WERI-Rb-1 (cell line): ENCODE results near the gene ATP2A1.
"Not testable (repeated sequence)": the region's sequence is repeated elsewhere in the genome, so short reads cannot be mapped to it uniquely, and the experiment has no call there.

Experiments
- DNase-seq: peaks from one replicate; pipeline ENCODE4 v3.0.0-alpha.2; 2020
- H3K27ac ChIP-seq: fragments of 250-450 bp; sonication (Bioruptor Pico); 2 replicates; pipeline ENCODE4 v1.5.1; 2020; ENCODE audit warnings: mild to moderate bottlenecking, moderate library complexity
- H3K27me3 ChIP-seq: fragments of 250-450 bp; sonication (Bioruptor Pico); 2 replicates; pipeline ENCODE4 v1.5.1; 2021; ENCODE audit warnings: mild to moderate bottlenecking, low read depth, moderate library complexity; ENCODE audit not compliant: insufficient read depth, severe bottlenecking
- H3K36me3 ChIP-seq: fragments of 250-450 bp; sonication (Bioruptor Pico); 2 replicates; pipeline ENCODE4 v1.5.1; 2020; ENCODE audit warnings: mild to moderate bottlenecking, moderate library complexity
- H3K4me3 ChIP-seq: 2 replicates; pipeline ENCODE4 v1.5.1; 2011; ENCODE audit warnings: low read depth, mild to moderate bottlenecking, control low read depth, low read length
- H3K9me3 ChIP-seq: fragments of 250-450 bp; sonication (Bioruptor Pico); 2 replicates; pipeline ENCODE4 v1.5.1; 2021; ENCODE audit warnings: mild to moderate bottlenecking, moderate library complexity; ENCODE audit not compliant: severe bottlenecking
- CTCF ChIP-seq: IDR thresholded peaks from 2 replicates; pipeline ENCODE4 v1.5.1; 2011; ENCODE audit warnings: low read depth, mild to moderate bottlenecking, control low read depth, inconsistent platforms, low read length

The ATP2A1 gene

GRCh38 chr16:28937222-28937876, 59.1 kb downstream of the ATP2A1 start:
- Histone ChIP-seq H3K27ac (no peak overlapping the region), H3K36me3 (no peaks in the 10 kb centered on the region), H3K27me3 (no peaks in the 10 kb centered on the region), H3K9me3 (no peaks in the 10 kb centered on the region), H3K4me3 (no peak overlapping the region)
- TF ChIP-seq CTCF: 0 out of 2 replicates have a peak, but pooled peaks have one; percentile 10
- DNase-seq: peak; percentile 37

GRCh38 chr16:28938721-28939120, 60.4 kb downstream of the ATP2A1 start:
- H3K27me3 ChIP-seq: no peaks in the 10 kb centered on the region
- no peaks in the 10 kb centered on the region for H3K36me3 ChIP-seq
- no peak for TF ChIP-seq CTCF
- H3K4me3 ChIP-seq: no peak overlapping the region
- H3K27ac ChIP-seq: no peak overlapping the region
- DNase-seq: no peak
- H3K9me3 ChIP-seq: no peaks in the 10 kb centered on the region

GRCh38 chr16:28939825-28940224, 61.5 kb downstream of the ATP2A1 start:
- not testable (repeated sequence) for H3K27me3 ChIP-seq, H3K27ac ChIP-seq, H3K9me3 ChIP-seq, H3K36me3 ChIP-seq, H3K4me3 ChIP-seq, DNase-seq

- TF ChIP-seq CTCF: no peak
- H3K9me3 ChIP-seq: no peaks in the 10 kb centered on the region
- H3K36me3 ChIP-seq: no peaks in the 10 kb centered on the region
- peak; percentile 76 for DNase-seq
- no peak overlapping the region for H3K4me3 ChIP-seq
- peak overlapping the region; percentile 83 for H3K27ac ChIP-seq
- H3K27me3 ChIP-seq: no peaks in the 10 kb centered on the region
These were observed 65.0 kb downstream of the ATP2A1 start for GRCh38 chr16:28943281-28943680.

DNA sequence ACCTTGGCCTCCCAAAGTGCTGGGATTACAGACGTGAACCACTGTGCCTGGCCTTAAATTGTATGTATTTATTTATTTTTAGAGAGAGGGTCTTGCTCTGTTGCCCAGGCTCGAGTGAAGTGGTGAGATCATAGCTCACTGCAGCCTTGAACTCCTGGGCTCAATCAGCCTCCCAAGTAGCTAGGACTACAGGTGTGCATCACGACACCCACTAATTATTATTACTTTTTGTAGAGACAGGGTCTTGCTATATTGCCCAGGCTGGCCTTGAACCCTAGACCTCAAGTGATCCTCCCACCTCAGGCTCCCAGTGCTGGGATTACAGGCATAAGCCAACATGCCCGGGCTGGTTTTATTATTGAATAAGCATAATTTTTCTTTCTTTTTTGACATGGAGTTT, 68.4 kb downstream of the ATP2A1 start:
- Histone ChIP-seq H3K36me3 (no peaks in the 10 kb centered on the region), H3K9me3 (no peaks in the 10 kb centered on the region), H3K27ac (peak overlapping the region; percentile 86), H3K27me3 (no peaks in the 10 kb centered on the region), H3K4me3 (no peak overlapping the region)
- no peak for TF ChIP-seq CTCF
- no peak for DNase-seq

GRCh38 chr16:28950648-28951409, 72.5 kb downstream of the ATP2A1 start, which contains the start of gene NFATC2IP:
Gene NFATC2IP (plus strand): TSS chr16:28950937. CDS start chr16:28951012, 75 bp downstream.
- no peaks in the 10 kb centered on the region for H3K9me3 ChIP-seq
- no peak for TF ChIP-seq CTCF
- DNase-seq: peak; percentile 99

More at GRCh38 chr16:28950648-28951409, 72.5 kb downstream of the ATP2A1 start, which contains the start of gene NFATC2IP:
- Histone ChIP-seq H3K4me3 (peak within 1 kb of the TSS; percentile 93), H3K36me3 (peaks cover 36% of the 10 kb centered on the region), H3K27ac (peak within 1 kb of the TSS; percentile 79), H3K27me3 (no peaks in the 10 kb centered on the region)
